Mesendoderm (in vitro differentiated cells): ENCODE results near the gene TTLL4.

ENCODE experiments used
- DNase-seq: peaks from one replicate; pipeline ENCODE4 v3.0.0; 2013
- H2AK5ac ChIP-seq: 2 replicates; pipeline ENCODE4 v1.6.1; 2013; ENCODE audit warnings: low read length, inconsistent platforms
- H2BK120ac ChIP-seq: 2 replicates; pipeline ENCODE4 v1.6.1; 2013; ENCODE audit warnings: low read depth, mild to moderate bottlenecking, low read length, moderate library complexity, mixed read lengths
- H2BK15ac ChIP-seq: replicated peaks from 2 replicates; pipeline ENCODE4 v1.6.1; 2013; ENCODE audit warnings: low read depth, mild to moderate bottlenecking, moderate library complexity
- H2BK5ac ChIP-seq: 2 replicates; pipeline ENCODE4 v1.6.1; 2013; ENCODE audit warnings: low read length, inconsistent platforms
- H3K18ac ChIP-seq: 2 replicates; pipeline ENCODE4 v1.6.1; 2013; ENCODE audit warnings: mild to moderate bottlenecking, low read length, mixed read lengths
- H3K23ac ChIP-seq: one replicate; pipeline ENCODE4 v1.6.1; 2013; ENCODE audit warnings: low read length
- H3K27ac ChIP-seq: 2 replicates; pipeline ENCODE4 v1.5.1; 2013; ENCODE audit warnings: low read depth, mild to moderate bottlenecking, inconsistent platforms, low read length, moderate library complexity
- H3K27me3 ChIP-seq: 2 replicates; pipeline ENCODE4 v1.6.1; 2013; ENCODE audit warnings: low read length, control low read depth, mild to moderate bottlenecking, inconsistent platforms; ENCODE audit not compliant: insufficient read depth, poor library complexity
- H3K36me3 ChIP-seq: 2 replicates; pipeline ENCODE4 v1.6.1; 2013; ENCODE audit warnings: low read length, inconsistent platforms; ENCODE audit not compliant: control insufficient read depth, insufficient read depth
- H3K4ac ChIP-seq: one replicate; pipeline ENCODE4 v1.6.1; 2013; ENCODE audit warnings: low read depth, mild to moderate bottlenecking, low read length, moderate library complexity
- H3K4me1 ChIP-seq: 2 replicates; pipeline ENCODE4 v1.6.1; 2013; ENCODE audit warnings: low read depth, low read length, inconsistent platforms; ENCODE audit not compliant: control insufficient read depth
- H3K4me2 ChIP-seq: 2 replicates; pipeline ENCODE4 v1.6.1; 2013; ENCODE audit warnings: low read length
- H3K4me3 ChIP-seq: 2 replicates; pipeline ENCODE4 v1.5.1; 2013; ENCODE audit warnings: mild to moderate bottlenecking, low read length
- H3K56ac ChIP-seq: one replicate; pipeline ENCODE4 v1.6.1; 2013; ENCODE audit warnings: low read length
- H3K79me1 ChIP-seq: 2 replicates; pipeline ENCODE4 v1.6.1; 2013; ENCODE audit warnings: low read length, inconsistent platforms
- H3K79me2 ChIP-seq: 2 replicates; pipeline ENCODE4 v1.6.1; 2013; ENCODE audit warnings: mild to moderate bottlenecking, low read length; ENCODE audit not compliant: control insufficient read depth, insufficient read depth
- H3K9ac ChIP-seq: 2 replicates; pipeline ENCODE4 v1.6.1; 2013; ENCODE audit warnings: low read length, inconsistent platforms
- H4K5ac ChIP-seq: one replicate; pipeline ENCODE4 v1.6.1; 2013; ENCODE audit warnings: low read length
- H4K8ac ChIP-seq: one replicate; pipeline ENCODE4 v1.6.1; 2013; ENCODE audit warnings: low read depth, mild to moderate bottlenecking, control low read depth, low read length, moderate library complexity
- WGBS: extraction: QIAGEN DNeasy Blood & Tissue Kit; methylation state at CpG from one replicate; pipeline ENCODE4 v1.1.7; 2013; ENCODE audit warnings: low lambda C conversion rate, missing lambda C conversion rate; ENCODE audit not compliant: insufficient coverage; ENCODE audit errors: extremely low coverage; 5-methylcytosine and 5-hydroxymethylcytosine counted together

Gene TTLL4

DNA sequence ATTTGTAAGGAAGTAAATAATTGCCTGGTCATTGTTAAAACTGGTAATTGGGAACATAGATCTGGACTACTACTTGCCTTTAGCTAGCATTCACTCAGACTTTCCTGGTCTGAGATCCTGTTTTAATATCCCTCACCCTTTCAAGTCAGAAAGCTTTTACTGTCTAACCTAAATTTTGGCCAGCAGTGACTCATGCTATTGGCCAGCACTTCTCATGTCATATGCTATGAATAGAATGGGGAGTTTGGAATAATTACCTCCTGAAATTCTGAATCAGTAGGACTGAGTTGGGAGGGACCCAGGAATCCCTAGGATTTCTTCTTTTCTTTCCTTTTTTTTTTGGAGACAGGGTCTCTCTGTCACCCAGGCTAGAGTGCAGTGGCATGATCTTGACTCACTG is 19.4 kb upstream of the TTLL4 start:
- H3K4ac ChIP-seq, result no peak overlapping the region
- H3K4me2 ChIP-seq, result no peak overlapping the region
- H3K9ac ChIP-seq, result no peak overlapping the region
- H3K4me1 ChIP-seq, result no peaks in the 10 kb centered on the region
- no peak overlapping the region for H2BK5ac ChIP-seq
- no peak for DNase-seq
- H2AK5ac ChIP-seq, result no peak overlapping the region
- H2BK120ac ChIP-seq, result no peak overlapping the region
- H3K79me2 ChIP-seq, result no peaks in the 10 kb centered on the region
- no peaks in the 10 kb centered on the region for H3K27me3 ChIP-seq
- H4K5ac ChIP-seq, result no peak overlapping the region
- no peak overlapping the region for H3K4me3 ChIP-seq
- H3K18ac ChIP-seq, result no peak overlapping the region
- H2BK15ac ChIP-seq, result no peak overlapping the region
- H3K23ac ChIP-seq, result no peak overlapping the region
- H3K36me3 ChIP-seq, result peaks cover 3% of the 10 kb centered on the region
- no peaks in the 10 kb centered on the region for H3K79me1 ChIP-seq
- H3K56ac ChIP-seq, result no peak overlapping the region
- H3K27ac ChIP-seq, result no peak overlapping the region
- H4K8ac ChIP-seq, result no peak overlapping the region

DNA sequence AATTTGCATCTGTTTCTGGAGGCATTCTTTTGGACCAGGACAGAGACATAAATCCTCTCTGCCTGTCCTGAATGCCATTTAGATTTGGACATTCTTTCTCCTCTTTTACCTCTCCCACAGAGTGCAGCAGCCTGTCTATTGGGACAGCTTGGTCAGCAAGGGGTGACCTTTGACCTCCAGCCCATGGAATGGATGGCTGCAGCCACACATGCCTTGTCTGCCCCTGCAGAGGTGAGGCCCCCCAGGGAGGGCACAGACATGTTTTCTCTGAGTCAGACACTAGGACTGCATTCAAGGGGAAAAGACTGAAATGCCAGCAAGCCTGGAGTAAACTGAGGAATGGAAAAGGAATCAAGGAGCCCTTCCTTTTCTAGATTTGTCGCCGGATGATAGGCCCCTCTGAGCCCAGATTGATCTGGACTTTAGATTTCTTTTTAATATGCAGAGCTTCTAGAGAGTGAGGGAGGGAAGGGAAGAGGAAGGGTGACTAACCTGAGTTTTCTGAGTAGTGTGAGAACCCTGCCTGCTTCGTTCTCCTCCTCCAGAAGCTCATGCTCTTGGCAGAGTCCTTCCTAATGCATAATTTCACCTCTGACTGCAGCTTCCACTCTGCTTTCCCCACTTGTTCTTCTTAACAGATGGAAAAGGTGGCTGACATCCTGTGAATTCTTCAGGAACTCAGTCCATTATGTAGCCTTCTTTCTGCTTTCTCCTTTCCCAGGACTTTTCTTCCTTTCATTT is 16.1 kb upstream of the TTLL4 start:
- Histone ChIP-seq H3K36me3 (peaks cover 5% of the 10 kb centered on the region), H2BK120ac (no peak overlapping the region), H2BK15ac (no peak overlapping the region), H3K79me2 (no peaks in the 10 kb centered on the region), H3K9ac (no peak overlapping the region), H3K56ac (no peak overlapping the region), H2AK5ac (no peak overlapping the region), H4K8ac (no peak overlapping the region), H2BK5ac (no peak overlapping the region), H3K27ac (no peak overlapping the region), H3K23ac (no peak overlapping the region), H3K18ac (no peak overlapping the region), H3K4ac (no peak overlapping the region), H3K4me3 (no peak overlapping the region), H4K5ac (no peak overlapping the region), H3K79me1 (no peaks in the 10 kb centered on the region), H3K4me1 (no peaks in the 10 kb centered on the region), H3K4me2 (no peak overlapping the region), H3K27me3 (no peaks in the 10 kb centered on the region)
- DNase-seq, result no peak
- no CpG with 5 or more reads among the region's 3 CpGs for WGBS

DNA sequence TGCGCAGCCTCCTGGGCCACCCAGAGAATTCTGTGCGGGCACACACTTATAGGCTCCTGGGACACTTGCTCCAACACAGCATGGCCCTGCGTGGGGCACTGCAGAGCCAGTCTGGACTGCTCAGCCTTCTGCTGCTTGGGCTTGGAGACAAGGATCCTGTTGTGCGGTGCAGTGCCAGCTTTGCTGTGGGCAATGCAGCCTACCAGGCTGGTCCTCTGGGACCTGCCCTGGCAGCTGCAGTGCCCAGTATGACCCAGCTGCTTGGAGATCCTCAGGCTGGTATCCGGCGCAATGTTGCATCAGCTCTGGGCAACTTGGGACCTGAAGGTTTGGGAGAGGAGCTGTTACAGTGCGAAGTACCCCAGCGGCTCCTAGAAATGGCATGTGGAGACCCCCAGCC is 11.8 kb upstream of the TTLL4 start:
- no CpG with 5 or more reads among the region's 8 CpGs for WGBS
- Histone ChIP-seq H3K4me2 (no peak overlapping the region), H3K36me3 (peaks cover 4% of the 10 kb centered on the region), H2BK120ac (no peak overlapping the region), H3K4me1 (no peaks in the 10 kb centered on the region), H3K79me2 (no peaks in the 10 kb centered on the region), H3K4ac (no peak overlapping the region), H3K27me3 (no peaks in the 10 kb centered on the region), H3K18ac (no peak overlapping the region), H3K4me3 (no peak overlapping the region), H3K9ac (no peak overlapping the region), H3K56ac (no peak overlapping the region), H3K23ac (no peak overlapping the region), H4K8ac (no peak overlapping the region), H4K5ac (no peak overlapping the region), H2BK5ac (no peak overlapping the region), H3K27ac (no peak overlapping the region), H2BK15ac (no peak overlapping the region), H2AK5ac (no peak overlapping the region), H3K79me1 (no peaks in the 10 kb centered on the region)
- DNase-seq, result no peak

DNA sequence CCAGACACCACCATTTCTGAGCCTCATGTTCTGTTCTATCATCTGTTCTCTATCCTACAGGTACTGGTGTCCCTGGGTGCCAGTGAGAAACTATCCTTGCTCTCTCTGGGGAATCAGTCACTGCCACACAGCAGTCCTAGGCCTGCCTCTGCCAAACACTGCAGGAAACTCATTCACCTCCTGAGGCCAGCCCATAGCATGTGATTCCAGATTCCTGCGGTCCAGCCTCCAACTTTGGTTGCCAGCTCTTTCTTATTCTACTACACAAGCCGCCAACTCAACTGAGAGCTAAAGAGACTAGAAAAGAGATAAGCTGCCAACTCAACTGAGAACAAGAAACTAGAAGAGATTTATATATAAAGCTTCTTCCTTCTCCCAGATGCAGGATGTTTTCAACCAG is 8.8 kb upstream of the TTLL4 start:
- Histone ChIP-seq H3K79me2 (no peaks in the 10 kb centered on the region), H2BK15ac (no peak overlapping the region), H3K36me3 (peaks cover 2% of the 10 kb centered on the region), H3K23ac (no peak overlapping the region), H3K79me1 (no peaks in the 10 kb centered on the region), H2BK5ac (no peak overlapping the region), H3K4ac (no peak overlapping the region), H2AK5ac (no peak overlapping the region), H3K56ac (no peak overlapping the region), H3K4me3 (no peak overlapping the region), H3K4me1 (no peaks in the 10 kb centered on the region), H3K27ac (no peak overlapping the region), H3K9ac (no peak overlapping the region), H3K4me2 (no peak overlapping the region), H3K27me3 (no peaks in the 10 kb centered on the region), H4K5ac (no peak overlapping the region), H4K8ac (no peak overlapping the region), H3K18ac (no peak overlapping the region), H2BK120ac (no peak overlapping the region)
- no CpG with 5 or more reads among the region's 2 CpGs for WGBS
- DNase-seq, result no peak

DNA sequence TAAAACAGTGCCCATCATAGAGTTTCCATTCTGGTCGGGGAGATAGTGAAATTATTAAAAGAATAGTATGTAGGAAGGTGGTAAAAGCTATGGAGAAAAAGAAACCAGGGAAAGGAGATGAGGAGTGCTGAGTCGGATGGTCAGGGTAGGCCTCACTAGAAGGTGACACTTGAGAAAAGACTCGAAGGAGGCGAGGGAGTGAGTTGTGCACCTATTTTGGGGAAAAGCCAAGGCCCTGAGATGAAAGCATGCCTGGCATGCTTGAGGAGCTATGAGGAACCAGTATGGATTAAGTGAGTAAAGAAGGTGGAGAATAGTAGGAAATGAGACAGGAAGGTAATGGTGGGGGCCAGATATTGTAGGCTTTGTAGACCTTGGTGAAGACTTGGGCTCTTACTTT is 7.3 kb upstream of the TTLL4 start:
- no peak overlapping the region for H3K4me2 ChIP-seq
- 100% methylated on average over 1 of the region's 4 CpGs for WGBS
- H3K79me2 ChIP-seq, result no peaks in the 10 kb centered on the region
- no peak overlapping the region for H3K9ac ChIP-seq
- no peak overlapping the region for H4K8ac ChIP-seq
- H3K18ac ChIP-seq, result no peak overlapping the region
- H3K36me3 ChIP-seq, result peaks cover 2% of the 10 kb centered on the region
- H4K5ac ChIP-seq, result no peak overlapping the region
- no peak overlapping the region for H2AK5ac ChIP-seq
- H3K4me1 ChIP-seq, result no peaks in the 10 kb centered on the region
- no peak overlapping the region for H3K27ac ChIP-seq
- H2BK120ac ChIP-seq, result no peak overlapping the region
- DNase-seq, result no peak
- H3K79me1 ChIP-seq, result no peaks in the 10 kb centered on the region
- H3K4ac ChIP-seq, result no peak overlapping the region
- H2BK5ac ChIP-seq, result no peak overlapping the region
- H3K23ac ChIP-seq, result no peak overlapping the region
- no peaks in the 10 kb centered on the region for H3K27me3 ChIP-seq
- H2BK15ac ChIP-seq, result no peak overlapping the region
- no peak overlapping the region for H3K4me3 ChIP-seq
- no peak overlapping the region for H3K56ac ChIP-seq

DNA sequence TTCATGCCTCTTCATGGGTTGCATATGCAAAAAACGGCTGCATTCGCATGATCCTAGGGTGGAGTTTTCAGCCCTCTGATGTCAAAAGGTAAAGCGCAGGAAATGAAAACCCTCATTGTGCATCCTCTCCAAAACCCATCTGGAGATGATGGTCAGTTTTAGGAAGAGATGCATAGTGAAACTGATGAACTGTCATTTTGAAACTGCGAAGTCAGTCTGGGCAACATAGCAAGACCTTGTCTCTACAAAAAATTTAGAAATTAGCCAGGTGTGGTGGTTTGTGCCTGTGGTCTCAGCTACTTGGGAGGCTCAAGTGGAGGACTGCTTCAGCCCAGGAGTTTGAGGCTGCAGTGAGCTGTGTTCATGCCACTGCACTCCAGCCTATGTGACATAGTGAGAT is 2.5 kb upstream of the TTLL4 start:
- Histone ChIP-seq H3K4me3 (no peak overlapping the region), H3K9ac (no peak overlapping the region), H3K27me3 (no peaks in the 10 kb centered on the region), H3K4me2 (no peak overlapping the region), H2BK5ac (no peak overlapping the region), H3K18ac (no peak overlapping the region), H3K4ac (no peak overlapping the region), H3K79me1 (peaks cover 7% of the 10 kb centered on the region), H3K27ac (no peak overlapping the region), H4K8ac (no peak overlapping the region), H3K4me1 (peaks cover 4% of the 10 kb centered on the region), H2AK5ac (no peak overlapping the region), H2BK120ac (no peak overlapping the region), H2BK15ac (no peak overlapping the region), H3K56ac (no peak overlapping the region), H3K23ac (no peak overlapping the region), H4K5ac (no peak overlapping the region), H3K36me3 (no peaks in the 10 kb centered on the region), H3K79me2 (peaks cover 14% of the 10 kb centered on the region)
- no CpG with 5 or more reads among the region's 4 CpGs for WGBS
- no peak for DNase-seq
